GM21367 (cell line): ENCODE data around the gene PCDHGA7.
"Not testable (repeated sequence)": the region's sequence is repeated elsewhere in the genome, so short reads cannot be mapped to it uniquely, and the experiment has no call there.

ENCODE experiments used
- ATAC-seq: cut with Tn5 transposase; IDR thresholded peaks from one replicate; pipeline ENCODE4 v1.9.1; 2021; ENCODE audit not compliant: unreplicated experiment

The PCDHGA7 gene

DNA sequence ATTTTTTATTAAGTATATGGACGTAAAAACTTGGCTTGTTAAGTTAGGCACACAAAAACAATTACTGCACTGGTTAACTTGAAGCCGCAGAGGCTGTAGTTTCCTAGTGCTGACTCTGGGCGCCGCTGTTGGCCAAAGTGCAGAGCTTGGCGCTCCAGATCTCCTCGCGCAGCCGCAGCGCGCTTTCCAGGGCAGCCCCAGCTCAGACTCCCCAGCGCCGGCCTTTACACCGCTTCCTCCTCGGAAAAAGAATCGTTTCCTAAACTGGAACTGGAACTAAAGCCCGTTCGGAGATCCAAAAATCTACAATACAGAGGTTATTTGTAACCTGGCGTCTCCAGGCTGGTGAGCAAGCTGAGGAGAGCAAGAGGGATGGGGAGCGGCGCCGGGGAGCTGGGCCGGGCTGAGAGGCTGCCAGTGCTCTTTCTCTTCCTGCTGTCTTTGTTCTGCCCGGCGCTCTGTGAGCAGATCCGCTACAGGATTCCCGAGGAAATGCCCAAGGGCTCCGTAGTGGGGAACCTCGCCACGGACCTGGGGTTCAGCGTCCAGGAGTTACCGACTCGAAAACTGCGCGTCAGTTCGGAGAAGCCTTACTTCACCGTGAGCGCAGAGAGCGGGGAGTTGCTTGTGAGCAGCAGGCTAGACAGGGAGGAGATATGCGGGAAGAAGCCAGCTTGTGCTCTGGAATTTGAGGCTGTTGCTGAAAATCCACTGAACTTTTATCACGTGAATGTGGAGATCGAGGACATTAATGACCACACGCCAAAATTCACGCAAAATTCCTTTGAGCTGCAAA, 15.4 kb downstream of the PCDHGA7 start, which contains the start of gene PCDHGB5:
PCDHGB5 (plus strand) TSS at position 192 of the 796 bp plus-strand sequence; CDS start at position 373, 181 bp downstream.
- peak; percentile 47 for ATAC-seq

- ATAC-seq: no peak
Measured at GRCh38 chr5:141398608-141399007, 16.1 kb downstream of the PCDHGA7 start.

DNA sequence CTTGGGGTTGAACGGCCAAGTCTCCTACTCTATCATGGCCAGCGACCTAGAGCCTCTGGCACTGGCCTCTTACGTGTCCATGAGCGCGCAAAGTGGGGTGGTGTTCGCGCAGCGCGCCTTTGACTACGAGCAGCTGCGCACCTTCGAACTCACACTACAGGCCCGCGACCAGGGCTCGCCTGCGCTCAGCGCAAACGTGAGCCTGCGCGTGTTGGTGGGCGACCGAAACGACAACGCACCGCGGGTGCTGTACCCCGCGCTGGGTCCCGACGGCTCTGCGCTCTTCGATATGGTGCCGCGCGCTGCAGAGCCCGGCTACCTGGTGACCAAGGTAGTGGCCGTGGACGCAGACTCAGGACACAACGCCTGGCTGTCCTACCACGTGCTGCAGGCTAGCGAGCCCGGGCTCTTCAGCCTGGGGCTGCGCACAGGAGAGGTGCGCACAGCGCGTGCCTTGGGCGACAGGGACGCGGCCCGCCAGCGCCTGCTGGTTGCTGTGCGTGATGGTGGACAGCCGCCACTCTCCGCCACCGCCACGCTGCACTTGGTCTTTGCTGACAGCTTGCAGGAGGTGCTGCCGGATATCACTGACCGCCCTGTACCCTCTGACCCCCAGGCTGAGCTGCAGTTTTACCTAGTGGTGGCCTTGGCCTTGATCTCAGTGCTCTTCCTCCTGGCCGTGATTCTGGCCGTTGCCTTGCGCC, 17.2 kb downstream of the PCDHGA7 start:
- ATAC-seq: no peak

DNA sequence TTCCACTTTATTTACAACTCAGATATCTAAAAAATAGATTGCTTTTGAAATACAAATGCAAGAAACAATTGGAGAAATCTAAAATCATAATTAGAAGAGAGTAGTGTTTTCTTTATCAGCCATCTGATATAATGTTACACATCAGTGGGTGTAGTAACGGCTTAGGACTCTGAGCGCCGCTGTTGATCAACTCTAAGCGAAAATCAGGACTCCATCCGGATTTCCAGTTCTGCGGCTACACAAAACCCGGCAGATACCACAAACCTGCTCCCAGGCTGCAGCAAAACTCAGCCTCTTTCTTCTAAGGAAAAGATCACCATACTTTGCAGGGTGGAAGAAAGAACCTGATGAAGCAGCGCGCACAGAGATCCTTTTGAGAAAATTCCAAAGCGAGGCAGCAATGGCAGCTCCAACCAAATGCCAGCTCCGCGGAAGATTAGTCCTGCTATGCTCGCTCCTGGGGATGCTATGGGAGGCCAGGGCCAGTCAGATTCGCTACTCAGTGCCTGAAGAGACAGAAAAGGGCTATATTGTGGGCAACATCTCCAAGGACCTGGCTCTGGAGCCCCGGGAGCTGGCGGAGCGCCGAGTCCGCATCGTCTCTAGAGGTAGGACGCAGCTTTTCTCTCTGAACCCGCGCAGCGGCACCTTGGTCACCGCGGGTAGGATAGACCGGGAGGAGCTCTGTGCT, 20.2 kb downstream of the PCDHGA7 start, which contains the start of gene PCDHGA9:
PCDHGA9 (plus strand) TSS at position 226 of the 691 bp plus-strand sequence; CDS start at position 401, 175 bp downstream.
- ATAC-seq: no peak

DNA sequence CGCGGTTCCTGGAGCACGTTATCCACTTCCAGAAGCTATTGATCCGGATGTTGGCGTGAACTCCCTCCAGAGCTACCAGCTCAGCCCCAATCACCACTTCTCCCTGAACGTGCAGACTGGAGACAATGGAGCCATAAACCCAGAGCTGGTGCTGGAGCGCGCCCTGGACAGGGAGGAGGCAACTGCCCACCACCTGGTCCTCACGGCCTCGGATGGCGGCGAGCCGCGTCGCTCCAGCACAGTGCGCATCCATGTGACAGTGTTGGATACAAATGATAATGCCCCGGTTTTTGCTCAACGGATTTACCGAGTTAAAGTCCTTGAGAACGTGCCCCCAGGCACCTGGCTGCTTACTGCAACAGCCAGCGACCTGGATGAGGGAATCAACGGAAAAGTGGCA, 20.8 kb downstream of the PCDHGA7 start:
- ATAC-seq: no peak

DNA sequence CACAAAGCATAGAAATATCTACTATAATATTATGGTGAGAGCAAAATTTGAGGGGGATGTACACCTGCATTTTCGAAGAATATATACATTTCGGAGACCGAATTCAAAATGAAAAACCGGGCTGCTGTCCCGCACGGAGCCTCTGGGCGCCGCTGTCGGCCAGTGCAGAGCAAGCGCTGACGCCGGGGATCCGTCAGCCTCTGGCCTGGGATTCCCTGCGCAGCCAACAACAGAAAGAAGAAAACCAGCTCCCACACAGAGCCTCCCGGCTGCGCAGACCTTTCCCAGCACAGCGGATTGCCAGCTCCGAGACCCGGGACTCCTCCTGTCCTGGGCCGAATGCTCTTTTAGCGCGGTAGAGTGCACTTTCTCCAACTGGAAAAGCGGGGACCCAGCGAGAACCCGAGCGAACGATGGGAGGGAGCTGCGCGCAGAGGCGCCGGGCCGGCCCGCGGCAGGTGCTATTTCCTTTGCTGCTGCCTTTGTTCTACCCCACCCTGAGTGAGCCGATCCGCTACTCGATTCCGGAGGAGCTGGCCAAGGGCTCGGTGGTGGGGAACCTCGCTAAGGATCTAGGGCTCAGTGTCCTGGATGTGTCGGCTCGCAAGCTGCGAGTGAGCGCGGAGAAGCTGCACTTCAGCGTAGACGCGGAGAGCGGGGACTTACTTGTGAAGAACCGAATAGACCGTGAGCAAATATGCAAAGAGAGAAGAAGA, 25.4 kb downstream of the PCDHGA7 start, which contains the start of gene PCDHGB6:
PCDHGB6 (plus strand) TSS at position 232 of the 716 bp plus-strand sequence; CDS start at position 414, 182 bp downstream.
- ATAC-seq: not testable (repeated sequence)

DNA sequence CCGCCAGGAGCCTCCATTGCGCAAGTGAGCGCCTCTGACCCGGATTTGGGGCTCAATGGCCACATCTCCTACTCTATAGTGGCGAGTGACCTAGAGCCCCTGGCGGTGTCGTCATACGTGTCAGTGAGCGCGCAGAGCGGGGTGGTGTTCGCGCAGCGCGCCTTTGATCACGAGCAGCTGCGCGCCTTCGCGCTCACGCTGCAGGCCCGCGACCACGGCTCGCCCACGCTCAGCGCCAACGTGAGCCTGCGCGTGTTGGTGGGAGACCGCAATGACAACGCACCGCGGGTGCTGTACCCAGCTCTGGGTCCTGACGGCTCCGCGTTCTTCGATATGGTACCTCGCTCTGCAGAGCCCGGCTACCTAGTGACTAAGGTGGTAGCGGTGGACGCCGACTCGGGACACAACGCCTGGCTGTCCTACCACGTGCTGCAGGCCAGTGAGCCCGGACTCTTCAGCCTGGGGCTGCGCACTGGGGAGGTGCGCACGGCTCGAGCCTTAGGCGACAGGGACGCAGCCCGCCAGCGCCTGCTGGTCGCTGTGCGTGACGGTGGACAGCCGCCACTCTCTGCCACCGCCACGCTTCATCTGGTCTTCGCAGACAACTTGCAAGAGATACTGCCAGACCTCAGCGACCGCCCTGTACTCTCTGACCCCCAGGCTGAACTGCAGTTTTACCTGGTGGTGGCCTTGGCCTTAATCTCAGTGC, 27.2 kb downstream of the PCDHGA7 start:
- ATAC-seq: no peak

DNA sequence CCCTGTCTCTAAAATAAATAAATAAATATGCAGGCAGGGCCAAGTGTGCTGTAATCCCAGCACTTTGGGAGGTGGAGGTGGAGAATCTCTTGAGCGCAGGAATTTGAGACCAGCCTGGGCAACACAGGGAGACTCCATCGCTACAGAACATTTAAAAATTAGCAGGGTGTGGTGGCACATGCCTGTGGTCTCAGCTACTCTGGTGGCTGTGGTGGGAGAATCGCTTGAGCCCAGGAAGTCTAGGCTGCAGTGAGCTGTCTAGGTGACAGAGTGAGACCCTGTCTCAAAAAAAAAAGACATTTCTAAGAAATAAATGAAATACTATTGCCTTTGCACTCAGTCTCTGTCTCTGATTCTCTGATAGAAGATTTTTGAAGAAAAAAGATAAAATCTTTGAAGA, 29.0 kb downstream of the PCDHGA7 start:
- no peak for ATAC-seq

GRCh38 chr5:141412854-141413539, 30.5 kb downstream of the PCDHGA7 start, which contains the start of gene PCDHGA10:
PCDHGA10 (plus strand) TSS chr5:141412987; CDS start chr5:141413176, 189 bp downstream.
- peak; percentile 71 for ATAC-seq

GRCh38 chr5:141413540-141414069, 31.1 kb downstream of the PCDHGA7 start:
- ATAC-seq: no peak

GRCh38 chr5:141414548-141415274, 32.2 kb downstream of the PCDHGA7 start:
- ATAC-seq: not testable (repeated sequence)

- ATAC-seq: not testable (repeated sequence)
Measured at GRCh38 chr5:141415275-141415618, 32.7 kb downstream of the PCDHGA7 start.

DNA sequence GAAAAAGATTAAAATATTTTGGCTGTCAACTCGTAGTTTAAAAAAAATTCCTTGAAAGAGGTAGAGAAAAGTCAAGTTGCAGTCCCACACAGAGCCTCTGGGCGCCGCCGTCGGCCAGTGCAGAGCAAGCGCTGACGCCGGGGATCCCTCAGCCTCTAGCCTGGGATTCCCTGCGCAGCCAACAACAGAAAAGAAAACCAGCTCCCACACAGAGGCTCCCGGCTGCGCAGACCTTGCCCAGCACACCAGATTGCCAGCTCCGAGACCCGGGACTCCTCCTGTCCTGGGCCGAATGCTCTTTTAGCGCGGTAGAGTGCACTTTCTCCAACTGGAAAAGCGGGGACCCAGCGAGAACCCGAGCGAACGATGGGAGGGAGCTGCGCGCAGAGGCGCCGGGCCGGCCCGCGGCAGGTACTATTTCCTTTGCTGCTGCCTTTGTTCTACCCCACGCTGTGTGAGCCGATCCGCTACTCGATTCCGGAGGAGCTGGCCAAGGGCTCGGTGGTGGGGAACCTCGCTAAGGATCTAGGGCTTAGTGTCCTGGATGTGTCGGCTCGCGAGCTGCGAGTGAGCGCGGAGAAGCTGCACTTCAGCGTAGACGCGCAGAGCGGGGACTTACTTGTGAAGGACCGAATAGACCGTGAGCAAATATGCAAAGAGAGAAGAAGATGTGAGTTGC, 35.1 kb downstream of the PCDHGA7 start, which contains the start of gene PCDHGB7:
PCDHGB7 (plus strand) TSS at position 184 of the 679 bp plus-strand sequence; CDS start at position 367, 183 bp downstream.
- ATAC-seq: peak; percentile 75

GRCh38 chr5:141419074-141419880, 36.7 kb downstream of the PCDHGA7 start:
- ATAC-seq: no peak

- peak; percentile 52 for ATAC-seq
Measured at GRCh38 chr5:141420855-141421488, 38.4 kb downstream of the PCDHGA7 start, which contains the start of gene PCDHGA11. PCDHGA11 (plus strand) TSS chr5:141421051; CDS start chr5:141421228, 177 bp downstream.

GRCh38 chr5:141421489-141421855, 38.9 kb downstream of the PCDHGA7 start:
- ATAC-seq: no peak
